ENCODE results near the gene ELMO2. TPM values are rescaled to one million over a fixed set of nuclear protein-coding genes. Genes with fewer than 3 reads are reported as not detected.

The ELMO2 gene
- total RNA-seq, 2 donors from 2014 or later: 35.0 to 37.6 TPM

- Histone ChIP-seq H3K4me1 (no peaks in the 10 kb centered on the region), H3K4me3 (no peak overlapping the region), H3K27me3 (no peaks in the 10 kb centered on the region), H3K36me3 (replicated peaks in 1 of 2; ENCODE audit: insufficient read depth in 1 of 2, low read depth in 2 of 2) (no peaks in the 10 kb centered on the region), H3K9me3 (no peaks in the 10 kb centered on the region), H3K27ac (no peak overlapping the region)
- TF ChIP-seq POLR2A (IDR thresholded peaks at IDR 0.05) (no peak), CTCF (IDR thresholded peaks at IDR 0.05) (no peak)
- DNase-seq: no peak
- intact Hi-C loops (cut with DNase I): no loop called here
- ATAC-seq: no peak
- 64 to 74% methylated on average over 1 of the region's 1 CpG for WGBS, 2 donors
These were observed 13.5 kb upstream of the ELMO2 start for GRCh38 chr20:46419882-46420281.

- no peak overlapping the region for H3K4me3 ChIP-seq
- ATAC-seq (no peak), DNase-seq (no peak)
- no peak overlapping the region for H3K27ac ChIP-seq
- no peaks in the 10 kb centered on the region for H3K36me3 ChIP-seq (replicated peaks in 1 of 2; ENCODE audit: insufficient read depth in 1 of 2, low read depth in 2 of 2)
- no peaks in the 10 kb centered on the region for H3K9me3 ChIP-seq
- WGBS, 2 donors: 84 to 86% methylated on average over 2 of the region's 2 CpGs
- no peak for TF ChIP-seq CTCF (IDR thresholded peaks at IDR 0.05)
- TF ChIP-seq POLR2A (IDR thresholded peaks at IDR 0.05): no peak
- no peaks in the 10 kb centered on the region for H3K27me3 ChIP-seq
- no peaks in the 10 kb centered on the region for H3K4me1 ChIP-seq
- intact Hi-C loops (cut with DNase I): no loop called here
These were observed 10.4 kb upstream of the ELMO2 start for GRCh38 chr20:46416839-46417238.

- no peaks in the 10 kb centered on the region for H3K9me3 ChIP-seq
- H3K4me1 ChIP-seq: no peaks in the 10 kb centered on the region
- no peaks in the 10 kb centered on the region for H3K36me3 ChIP-seq (replicated peaks in 1 of 2; ENCODE audit: insufficient read depth in 1 of 2, low read depth in 2 of 2)
- no peaks in the 10 kb centered on the region for H3K27me3 ChIP-seq
- intact Hi-C loops (cut with DNase I): no loop called here
- TF ChIP-seq POLR2A (IDR thresholded peaks at IDR 0.05): no peak
- TF ChIP-seq CTCF (IDR thresholded peaks at IDR 0.05): no peak
- H3K27ac ChIP-seq: no peak overlapping the region
- DNase-seq (no peak), ATAC-seq (no peak)
- WGBS, 2 donors: 86 to 90% methylated on average over 3 of the region's 3 CpGs
- no peak overlapping the region for H3K4me3 ChIP-seq
These were observed 10.0 kb upstream of the ELMO2 start for GRCh38 chr20:46416421-46416820.

- no peak for TF ChIP-seq POLR2A (IDR thresholded peaks at IDR 0.05)
- TF ChIP-seq CTCF (IDR thresholded peaks at IDR 0.05): no peak
- 67% methylated on average over 3 of the region's 3 CpGs for WGBS, 2 donors
- H3K36me3 ChIP-seq (replicated peaks in 1 of 2; ENCODE audit: insufficient read depth in 1 of 2, low read depth in 2 of 2): no peaks in the 10 kb centered on the region
- intact Hi-C loops (cut with DNase I): no loop called here
- H3K4me3 ChIP-seq: no peak overlapping the region
- peaks cover under 1% of the 10 kb centered on the region for H3K4me1 ChIP-seq
- no peaks in the 10 kb centered on the region for H3K27me3 ChIP-seq
- DNase-seq: no peak
- no peak for ATAC-seq
- H3K9me3 ChIP-seq: no peaks in the 10 kb centered on the region
- H3K27ac ChIP-seq: no peak overlapping the region
These were observed 9.4 kb upstream of the ELMO2 start for GRCh38 chr20:46415773-46416172.

- TF ChIP-seq CTCF (IDR thresholded peaks at IDR 0.05): no peak
- no peak for TF ChIP-seq POLR2A (IDR thresholded peaks at IDR 0.05)
- ATAC-seq (no peak), DNase-seq (no peak)
- Histone ChIP-seq H3K27ac (no peak overlapping the region), H3K4me1 (peaks cover 4% of the 10 kb centered on the region), H3K9me3 (no peaks in the 10 kb centered on the region), H3K27me3 (no peaks in the 10 kb centered on the region), H3K4me3 (no peak overlapping the region), H3K36me3 (replicated peaks in 1 of 2; ENCODE audit: insufficient read depth in 1 of 2, low read depth in 2 of 2) (no peaks in the 10 kb centered on the region)
- WGBS, 2 donors: 76 to 83% methylated on average over 5 of the region's 5 CpGs
- intact Hi-C loops (cut with DNase I): no loop called here
These were observed 8.2 kb upstream of the ELMO2 start for GRCh38 chr20:46414608-46415007.
